Spleen (tissue), 11 donors: ENCODE data around the gene CPED1. TPM values are rescaled to one million over a fixed set of nuclear protein-coding genes. Genes with fewer than 3 reads are reported as not detected.

Experiments used
- DNase-seq: peaks from one replicate; pipeline ENCODE4 v3.0.0-alpha.2; 2020
- H3K27ac ChIP-seq, 8 donors: fragments of 200-600 bp; sonication (generic) in 7 of 8; 1 replicate in 4 of 8; 2 replicates in 4 of 8; pipeline versions ENCODE4 v1.5.0 to v1.8.0; 2016 to 2021; ENCODE audit warnings: inconsistent platforms in 4 of 8, mild to moderate bottlenecking in 4 of 8, moderate library complexity in 1 of 8
- H3K27me3 ChIP-seq, 7 donors: fragments of 200-600 bp; sonication (generic) in 6 of 7; replicated peaks in 1 of 7; 1 replicate in 4 of 7; 2 replicates in 3 of 7; pipeline versions ENCODE4 v1.5.0 to v1.8.0; 2016 to 2021; ENCODE audit warnings: inconsistent platforms in 3 of 7, mild to moderate bottlenecking in 1 of 7
- H3K36me3 ChIP-seq, 6 donors: fragments of 200-600 bp; sonication (generic) in 5 of 6; 1 replicate in 4 of 6; 2 replicates in 2 of 6; pipeline versions ENCODE4 v1.5.0 to v1.8.0; 2016 to 2021; ENCODE audit warnings: inconsistent platforms in 2 of 6
- H3K4me1 ChIP-seq, 6 donors: fragments of 200-600 bp; sonication (generic) in 5 of 6; 1 replicate in 3 of 6; 2 replicates in 3 of 6; pipeline versions ENCODE4 v1.5.0 to v1.8.0; 2016 to 2021; ENCODE audit warnings: inconsistent platforms in 3 of 6
- H3K4me3 ChIP-seq, 8 donors: fragments of 200-600 bp; sonication (generic) in 7 of 8; 1 replicate in 4 of 8; 2 replicates in 4 of 8; pipeline versions ENCODE4 v1.5.0 to v1.8.0; 2016 to 2021; ENCODE audit warnings: inconsistent platforms in 4 of 8, mild to moderate bottlenecking in 4 of 8, moderate library complexity in 2 of 8
- H3K9me3 ChIP-seq, 8 donors: fragments of 200-600 bp; sonication (generic) in 7 of 8; 1 replicate in 4 of 8; 2 replicates in 4 of 8; pipeline versions ENCODE4 v1.5.0 to v1.8.0; 2016 to 2021; ENCODE audit warnings: inconsistent platforms in 4 of 8
- POLR2A ChIP-seq, 3 donors: fragments of 450-650 bp; IDR thresholded peaks; one replicate each; pipeline ENCODE4 v1.5.1; 2017; ENCODE audit warnings: antibody characterized with exemption in 3 of 3, mild to moderate bottlenecking in 1 of 3
- POLR2AphosphoS5 ChIP-seq, 3 donors: sonication (generic); formaldehyde crosslinking; IDR thresholded peaks; one replicate each; pipeline ENCODE4 v1.5.1; 2017; ENCODE audit warnings: antibody characterized with exemption in 3 of 3
- WGBS, 5 donors: extraction: QIAGEN DNeasy Blood & Tissue Kit in 3 of 5; methylation state at CpG; one replicate each; pipeline versions ENCODE4 v1.1.5 to v1.1.7; 2013 to 2018; 5-methylcytosine and 5-hydroxymethylcytosine counted together
- intact Hi-C: fragments of 100-400 bp; cut with DNase I; formaldehyde crosslinking; loops from one replicate; pipeline ENCODE4 v1.15.0; 2023; ENCODE audit warnings: low total_unique reads
- polyA plus RNA-seq, 3 donors: library from polyadenylated mRNA; stranded (reverse); fragments of 200-250 nt; gene quantifications; one replicate each; pipeline ENCODE4 v1.2.1, GENCODE V29; 2013
- total RNA-seq, 7 donors: library from RNA; depleted of rRNA in 3 of 7; stranded (reverse); fragments of >200 nt in 3 of 7; fragmentation: NEBNext Ultra II Directional in 4 of 7; extraction: Animal tissue kit (Norgen Biotek cat#: 25700) in 4 of 7; gene quantifications; one replicate each; pipeline versions ENCODE4 v1.1.0 to v1.2.1, GENCODE V29; 2016 to 2021
- TF ChIP-seq, protein P1 (sequence below), 11 experiments: fragments of 200-600 bp in 7 of 11; fragments of 450-650 bp in 4 of 11; sonication (generic) in 4 of 11; IDR thresholded peaks in 8 of 11; conservative IDR thresholded peaks in 3 of 11; 1 replicate in 7 of 11; 2 replicates in 4 of 11; pipeline versions ENCODE4 v1.4.0 to v1.8.0; 2016 to 2021; ENCODE audit warnings: antibody characterized with exemption in 11 of 11, inconsistent platforms in 4 of 11, mild to moderate bottlenecking in 1 of 11
- donor health status: healthy with polysubstance abuse.
- donor health status: DM: no; HTN: no; CAD: no; lungs with moderate emphysema.
- donor health status: DM: no; HTN: no; CAD: no.
- donor health status: Bipolar disorder and iron deficiency.
- donor health status: healthy.
- donor health status: DM: no; HTN: no; CAD: no.
- donor health status: DM: yes; HTN: yes; CAD: no.

Gene CPED1
- total and polyA plus RNA-seq, 10 donors, result 1.5 to 81.6 (median 38.6) TPM

DNA sequence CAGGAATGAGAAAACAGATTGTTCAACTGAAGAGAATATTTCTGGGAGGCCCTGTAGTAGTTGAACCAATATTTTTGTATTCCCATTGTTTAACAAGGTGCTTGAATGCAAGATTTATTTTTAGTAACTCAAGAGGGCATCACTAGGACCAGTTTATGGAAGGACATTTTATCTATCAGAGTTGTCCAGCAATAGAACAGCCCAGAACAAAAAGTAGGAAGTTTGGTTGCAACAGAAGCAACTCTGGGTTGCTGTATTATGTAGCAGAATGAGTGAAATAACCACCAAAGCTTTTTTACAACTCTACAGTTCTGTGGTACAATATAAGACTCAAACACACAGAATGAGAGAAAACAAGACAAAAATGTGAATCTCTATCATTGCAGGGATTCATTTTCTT lies 34.7 kb downstream of the CPED1 start:
- no peak overlapping the region for H3K4me3 ChIP-seq
- no peaks in the 10 kb centered on the region for H3K36me3 ChIP-seq
- peaks cover 0 to 54% (median 17%) of the 10 kb centered on the region in 6 donors for H3K4me1 ChIP-seq
- H3K27me3 ChIP-seq, result no peaks in the 10 kb centered on the region
- intact Hi-C loops, result no loop called here
- H3K27ac ChIP-seq, result peak overlapping the region in 6 of 8 donors; percentile 11 to 57 (median 40)
- TF ChIP-seq, protein P1, sequence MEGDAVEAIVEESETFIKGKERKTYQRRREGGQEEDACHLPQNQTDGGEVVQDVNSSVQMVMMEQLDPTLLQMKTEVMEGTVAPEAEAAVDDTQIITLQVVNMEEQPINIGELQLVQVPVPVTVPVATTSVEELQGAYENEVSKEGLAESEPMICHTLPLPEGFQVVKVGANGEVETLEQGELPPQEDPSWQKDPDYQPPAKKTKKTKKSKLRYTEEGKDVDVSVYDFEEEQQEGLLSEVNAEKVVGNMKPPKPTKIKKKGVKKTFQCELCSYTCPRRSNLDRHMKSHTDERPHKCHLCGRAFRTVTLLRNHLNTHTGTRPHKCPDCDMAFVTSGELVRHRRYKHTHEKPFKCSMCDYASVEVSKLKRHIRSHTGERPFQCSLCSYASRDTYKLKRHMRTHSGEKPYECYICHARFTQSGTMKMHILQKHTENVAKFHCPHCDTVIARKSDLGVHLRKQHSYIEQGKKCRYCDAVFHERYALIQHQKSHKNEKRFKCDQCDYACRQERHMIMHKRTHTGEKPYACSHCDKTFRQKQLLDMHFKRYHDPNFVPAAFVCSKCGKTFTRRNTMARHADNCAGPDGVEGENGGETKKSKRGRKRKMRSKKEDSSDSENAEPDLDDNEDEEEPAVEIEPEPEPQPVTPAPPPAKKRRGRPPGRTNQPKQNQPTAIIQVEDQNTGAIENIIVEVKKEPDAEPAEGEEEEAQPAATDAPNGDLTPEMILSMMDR (IDR thresholded peaks at IDR 0.05 in 8 of 11, conservative IDR thresholded peaks at IDR 0.05 in 3 of 11), result no peak
- TF ChIP-seq POLR2AphosphoS5 (IDR thresholded peaks at IDR 0.05) (no peak), POLR2A (IDR thresholded peaks at IDR 0.05) (no peak)
- H3K9me3 ChIP-seq, result peaks cover 0 to 5% (median 0%) of the 10 kb centered on the region in 8 donors
- DNase-seq, result no peak

DNA sequence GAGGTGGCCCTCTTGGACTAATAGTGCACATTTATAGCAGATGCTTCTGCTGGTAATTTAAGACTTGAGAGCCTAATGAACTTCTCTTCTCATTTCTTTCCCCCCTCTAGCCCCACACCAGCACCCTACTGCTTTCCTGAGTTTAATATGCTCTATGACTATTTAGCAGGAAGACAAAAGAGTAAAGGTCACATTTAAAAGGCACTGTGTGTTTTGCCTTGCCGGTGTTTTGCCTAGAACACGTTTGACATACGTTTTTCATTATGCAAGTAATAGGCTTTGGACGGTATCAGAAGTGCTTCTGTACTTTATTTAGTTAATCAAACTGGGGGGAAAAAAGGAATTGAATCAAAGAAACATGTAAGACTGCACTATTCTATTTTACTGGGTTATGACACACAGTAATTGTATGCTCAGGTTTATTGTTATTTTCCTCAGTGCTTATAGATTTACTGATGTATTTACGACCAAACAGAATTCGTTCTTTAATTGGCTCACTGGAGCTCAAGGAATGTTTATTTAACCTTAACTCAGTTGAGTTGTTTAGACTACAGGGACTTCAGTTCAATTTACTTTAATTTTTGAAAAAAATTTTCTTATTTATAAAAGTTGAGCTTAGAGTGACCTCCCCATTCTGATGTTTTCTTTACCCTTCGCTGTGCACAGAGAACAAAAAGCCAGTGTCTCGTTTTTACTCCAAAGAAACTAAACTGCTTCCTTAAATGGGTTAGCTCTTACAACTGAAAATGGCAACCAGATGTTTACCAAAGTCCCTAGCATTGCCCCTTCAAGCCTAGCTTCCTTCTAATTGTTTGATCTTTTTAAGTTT lies 35.4 kb downstream of the CPED1 start:
- H3K27ac ChIP-seq, result peak overlapping the region in 6 of 8 donors; percentile 11 to 57 (median 40)
- no peaks in the 10 kb centered on the region for H3K36me3 ChIP-seq
- no peak overlapping the region for H3K4me3 ChIP-seq
- H3K9me3 ChIP-seq, result peaks cover 0 to 5% (median 0%) of the 10 kb centered on the region in 8 donors
- intact Hi-C loops, result no loop called here
- no peaks in the 10 kb centered on the region for H3K27me3 ChIP-seq
- no peak for TF ChIP-seq POLR2A (IDR thresholded peaks at IDR 0.05)
- peaks cover 0 to 47% (median 17%) of the 10 kb centered on the region in 6 donors for H3K4me1 ChIP-seq
- DNase-seq, result no peak
- 56 to 76% (median 69%) methylated on average over 8 of the region's 8 CpGs for WGBS, 5 donors

- intact Hi-C loops, result no loop called here
- H3K4me1 ChIP-seq, result peaks cover 0 to 40% (median 17%) of the 10 kb centered on the region in 6 donors
- H3K4me3 ChIP-seq, result no peak overlapping the region
- WGBS, 5 donors, result 41 to 65% (median 52%) methylated on average over 5 of the region's 5 CpGs
- peaks cover 0 to 5% (median 0%) of the 10 kb centered on the region in 8 donors for H3K9me3 ChIP-seq
- peak overlapping the region in 6 of 8 donors; percentile 11 to 57 (median 38) for H3K27ac ChIP-seq
- H3K36me3 ChIP-seq, result no peaks in the 10 kb centered on the region
- no peaks in the 10 kb centered on the region for H3K27me3 ChIP-seq
- DNase-seq, result no peak
- TF ChIP-seq, protein P1 (IDR thresholded peaks at IDR 0.05 in 8 of 11, conservative IDR thresholded peaks at IDR 0.05 in 3 of 11), result no peak
- no peak for TF ChIP-seq POLR2AphosphoS5 (IDR thresholded peaks at IDR 0.05)
- no peak for TF ChIP-seq POLR2A (IDR thresholded peaks at IDR 0.05)
Observed at GRCh38 chr7:121024611-121025010, 36.1 kb downstream of the CPED1 start.

DNA sequence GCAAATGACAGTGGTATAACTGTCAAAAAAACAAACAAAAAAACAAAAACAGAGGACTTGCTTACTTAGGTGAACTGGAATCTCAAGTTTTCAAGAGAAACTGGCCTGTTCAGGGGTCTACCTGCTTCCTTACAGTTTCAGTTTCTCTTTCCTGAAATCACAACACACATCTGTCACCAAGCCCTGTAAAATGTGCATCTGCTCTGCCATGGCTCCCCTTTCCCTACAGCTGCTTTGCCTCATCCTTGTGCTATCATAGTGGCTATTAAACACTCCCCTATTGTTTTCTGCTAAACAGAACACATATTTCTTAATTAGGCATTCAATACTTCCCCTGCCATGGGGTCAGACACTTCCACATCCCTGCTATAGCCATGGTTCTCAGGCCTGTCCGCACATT lies 37.6 kb downstream of the CPED1 start:
- Histone ChIP-seq H3K27ac (peak overlapping the region in 1 of 8 donors; percentile 16), H3K9me3 (peaks cover 0 to 5% (median 0%) of the 10 kb centered on the region in 8 donors), H3K36me3 (no peaks in the 10 kb centered on the region), H3K27me3 (no peaks in the 10 kb centered on the region), H3K4me1 (peaks cover 0 to 33% (median 13%) of the 10 kb centered on the region in 6 donors), H3K4me3 (no peak overlapping the region)
- TF ChIP-seq POLR2AphosphoS5 (IDR thresholded peaks at IDR 0.05) (no peak), POLR2A (IDR thresholded peaks at IDR 0.05) (no peak)
- TF ChIP-seq, protein P1 (IDR thresholded peaks at IDR 0.05 in 8 of 11, conservative IDR thresholded peaks at IDR 0.05 in 3 of 11), result no peak
- 89 to 91% (median 90%) methylated on average over 1 of the region's 1 CpG for WGBS, 5 donors
- intact Hi-C loops, result no loop called here
- no peak for DNase-seq
